AG08395 (cell line): ENCODE results near the gene ATP5F1D.

Source experiments
- DNase-seq: peaks from one replicate; pipeline ENCODE4 v3.0.0; 2012; ENCODE audit warnings: mixed read lengths, low spot score

Gene ATP5F1D

DNA sequence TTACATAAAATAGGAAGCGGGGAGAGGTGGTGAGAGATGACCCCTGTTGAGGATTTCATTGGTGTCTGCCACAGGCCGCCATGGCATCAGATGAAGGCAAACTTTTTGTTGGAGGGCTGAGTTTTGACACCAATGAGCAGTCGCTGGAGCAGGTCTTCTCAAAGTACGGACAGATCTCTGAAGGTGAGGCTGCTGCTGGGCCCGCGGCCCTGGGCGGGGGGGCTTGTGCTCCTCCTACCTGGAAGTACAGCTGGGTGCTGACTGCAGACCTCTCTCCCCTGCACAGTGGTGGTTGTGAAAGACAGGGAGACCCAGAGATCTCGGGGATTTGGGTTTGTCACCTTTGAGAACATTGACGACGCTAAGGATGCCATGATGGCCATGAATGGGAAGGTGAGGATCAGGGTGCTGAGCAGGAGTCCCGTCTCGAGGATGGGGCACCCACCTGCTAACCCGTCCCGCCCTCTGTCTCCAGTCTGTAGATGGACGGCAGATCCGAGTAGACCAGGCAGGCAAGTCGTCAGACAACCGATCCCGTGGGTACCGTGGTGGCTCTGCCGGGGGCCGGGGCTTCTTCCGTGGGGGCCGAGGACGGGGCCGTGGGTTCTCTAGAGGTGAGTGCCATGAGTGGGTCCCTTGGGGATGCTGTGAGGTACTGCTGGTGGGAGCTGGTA lies 29.4 kb downstream of the ATP5F1D start:
- no peak for DNase-seq

DNA sequence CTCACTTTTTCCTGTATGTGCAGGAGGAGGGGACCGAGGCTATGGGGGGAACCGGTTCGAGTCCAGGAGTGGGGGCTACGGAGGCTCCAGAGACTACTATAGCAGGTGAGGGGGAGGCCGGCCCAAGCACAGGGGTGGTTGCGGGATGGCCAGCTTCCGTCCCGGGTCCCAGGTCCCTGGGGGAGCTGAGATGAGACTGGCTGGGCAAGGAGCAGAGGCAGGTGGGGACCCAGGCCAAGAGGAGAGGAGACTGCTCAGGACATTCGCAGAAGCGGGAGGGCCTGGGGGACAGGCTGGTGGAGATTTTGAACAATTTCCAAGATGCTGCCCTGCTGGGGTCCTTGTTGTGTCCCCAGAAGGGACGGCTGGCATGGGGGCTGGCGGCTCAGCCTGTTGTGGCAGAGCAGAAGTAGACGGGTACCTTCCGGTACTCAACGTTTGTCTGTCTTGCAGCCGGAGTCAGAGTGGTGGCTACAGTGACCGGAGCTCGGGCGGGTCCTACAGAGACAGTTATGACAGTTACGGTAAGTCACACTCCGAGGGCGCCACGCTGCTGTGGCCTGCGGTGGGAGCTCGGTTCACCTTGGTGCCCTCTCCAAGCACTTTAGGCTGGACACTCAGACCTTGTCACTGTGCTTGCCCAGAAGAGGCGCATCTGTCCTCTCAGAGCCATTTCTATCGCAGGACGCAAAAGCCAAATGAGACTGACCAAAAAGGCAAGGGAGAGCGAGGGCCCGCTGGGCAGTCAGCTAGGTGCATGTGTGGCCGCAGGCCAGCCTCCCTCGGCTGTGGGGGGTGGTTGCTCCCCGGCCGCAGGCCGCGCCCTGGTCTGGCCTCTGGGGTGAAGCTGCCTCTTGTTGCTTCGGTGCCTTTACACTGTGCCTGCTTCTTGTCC lies 30.2 kb downstream of the ATP5F1D start:
- DNase-seq, result no peak

DNA sequence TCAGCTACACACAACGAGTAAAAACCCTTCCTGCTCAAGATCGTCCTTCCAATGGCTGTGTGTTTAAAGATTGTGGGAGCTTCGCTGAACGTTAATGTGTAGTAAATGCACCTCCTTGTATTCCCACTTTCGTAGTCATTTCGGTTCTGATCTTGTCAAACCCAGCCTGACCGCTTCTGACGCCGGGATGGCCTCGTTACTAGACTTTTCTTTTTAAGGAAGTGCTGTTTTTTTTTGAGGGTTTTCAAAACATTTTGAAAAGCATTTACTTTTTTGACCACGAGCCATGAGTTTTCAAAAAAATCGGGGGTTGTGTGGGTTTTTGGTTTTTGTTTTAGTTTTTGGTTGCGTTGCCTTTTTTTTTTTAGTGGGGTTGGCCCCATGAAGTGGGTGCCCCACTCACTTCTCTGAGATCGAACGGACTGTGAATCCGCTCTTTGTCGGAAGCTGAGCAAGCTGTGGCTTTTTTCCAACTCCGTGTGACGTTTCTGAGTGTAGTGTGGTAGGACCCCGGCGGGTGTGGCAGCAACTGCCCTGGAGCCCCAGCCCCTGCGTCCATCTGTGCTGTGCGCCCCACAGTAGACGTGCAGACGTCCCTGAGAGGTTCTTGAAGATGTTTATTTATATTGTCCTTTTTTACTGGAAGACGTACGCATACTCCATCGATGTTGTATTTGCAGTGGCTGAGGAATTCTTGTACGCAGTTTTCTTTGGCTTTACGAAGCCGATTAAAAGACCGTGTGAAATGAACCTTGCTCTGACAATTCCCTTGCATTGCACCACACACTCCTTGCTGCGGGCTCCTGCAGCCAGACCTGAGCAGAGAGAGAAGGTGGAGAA lies 31.1 kb downstream of the ATP5F1D start:
- DNase-seq, result no peak

DNA sequence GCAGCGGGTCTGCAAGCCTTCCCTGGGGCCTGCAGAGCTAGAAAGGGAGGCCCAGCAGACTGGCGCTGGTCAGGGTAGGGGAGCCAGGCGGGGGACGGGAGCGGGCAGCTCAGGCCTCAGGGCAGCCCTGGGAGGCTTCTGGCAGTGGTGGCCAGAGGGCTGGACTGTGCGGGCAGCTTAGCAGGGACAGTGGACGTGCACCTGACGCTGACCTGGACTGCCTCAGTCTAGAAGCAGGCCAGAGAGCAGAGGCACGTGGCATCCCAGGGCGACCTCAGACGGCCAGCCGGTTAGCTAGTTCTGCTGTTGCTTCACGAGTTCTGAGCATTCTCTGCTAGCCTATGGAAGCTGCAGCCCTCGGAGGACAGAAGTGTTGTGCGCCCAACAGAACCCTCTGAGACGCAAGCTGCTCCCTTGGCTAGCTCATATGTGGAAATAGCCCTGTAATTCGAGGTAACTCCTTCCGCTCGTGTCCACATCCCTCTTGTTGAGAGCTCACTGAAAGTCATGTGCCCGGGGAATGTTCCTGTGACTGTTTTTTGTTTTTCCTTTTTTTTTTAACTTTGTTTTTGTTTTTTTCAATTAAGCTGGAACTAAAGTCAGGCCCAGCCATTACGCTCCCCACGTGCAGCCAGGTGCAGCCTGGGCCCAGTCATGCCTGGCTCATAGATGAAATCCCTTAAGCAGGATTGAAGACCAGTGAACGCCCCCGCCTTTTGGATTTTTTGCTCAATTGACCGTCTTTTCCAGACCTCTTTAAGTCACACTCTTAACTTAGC lies 31.9 kb downstream of the ATP5F1D start:
- no peak for DNase-seq

DNA sequence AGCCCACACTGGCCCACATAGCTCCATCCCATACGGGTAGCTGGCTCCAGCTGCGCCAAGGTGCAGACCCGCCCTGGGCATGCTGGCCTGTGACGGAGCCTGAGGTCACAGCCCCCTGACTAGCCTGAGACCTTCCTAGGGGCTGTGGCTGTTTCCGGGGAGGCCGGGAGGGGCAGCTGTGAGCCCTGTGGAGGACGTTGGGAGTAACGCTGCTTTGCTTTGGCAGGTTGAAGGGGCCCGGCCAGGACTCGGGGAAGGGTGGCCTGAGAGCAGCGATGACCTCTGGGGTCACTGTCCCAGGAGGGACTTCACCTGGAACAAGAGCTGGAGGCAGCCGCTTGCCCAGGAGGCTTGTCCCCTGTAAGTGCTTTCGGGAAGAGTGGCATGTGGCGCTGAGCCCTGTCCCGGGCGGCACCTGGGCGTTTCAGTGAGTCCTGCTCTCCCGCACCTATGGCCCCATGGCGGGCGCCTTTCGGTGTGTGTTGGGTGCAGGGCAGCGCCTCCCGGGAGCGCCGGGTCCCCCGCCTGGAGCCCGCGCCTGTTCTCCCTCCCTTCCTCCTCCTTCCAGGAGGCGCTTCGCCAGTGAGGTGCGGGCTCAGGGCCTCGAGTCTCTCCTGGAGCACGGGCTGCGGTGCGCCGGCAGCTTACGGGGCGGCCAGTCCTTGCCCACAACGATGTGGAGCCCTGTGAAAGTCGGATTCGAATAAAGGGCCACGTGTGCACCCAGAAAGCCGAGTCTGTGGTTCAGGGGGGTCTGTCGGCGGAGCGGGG lies 32.7 kb downstream of the ATP5F1D start:
- no peak for DNase-seq

DNA sequence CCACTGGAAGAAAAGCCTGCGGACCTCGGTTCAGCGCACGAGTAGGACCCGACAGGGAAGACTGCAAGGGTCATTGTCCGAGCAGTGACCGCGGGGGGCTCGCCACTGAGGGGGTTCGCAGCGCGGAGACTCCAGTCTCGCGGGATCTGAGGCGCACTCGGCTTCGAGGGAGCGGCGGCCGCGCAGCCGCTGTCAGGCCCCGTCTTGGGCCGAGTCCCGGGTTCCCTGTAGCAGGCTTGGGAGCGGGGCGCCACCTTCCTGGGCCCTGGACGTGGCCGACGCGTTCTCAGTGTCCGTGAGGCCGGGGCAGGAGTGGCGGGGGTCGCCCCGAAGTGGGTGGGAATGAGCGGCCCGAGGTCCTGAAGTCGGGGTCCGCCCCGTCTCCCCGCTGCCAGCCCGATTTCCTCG lies 33.3 kb downstream of the ATP5F1D start:
- DNase-seq, result no peak

DNA sequence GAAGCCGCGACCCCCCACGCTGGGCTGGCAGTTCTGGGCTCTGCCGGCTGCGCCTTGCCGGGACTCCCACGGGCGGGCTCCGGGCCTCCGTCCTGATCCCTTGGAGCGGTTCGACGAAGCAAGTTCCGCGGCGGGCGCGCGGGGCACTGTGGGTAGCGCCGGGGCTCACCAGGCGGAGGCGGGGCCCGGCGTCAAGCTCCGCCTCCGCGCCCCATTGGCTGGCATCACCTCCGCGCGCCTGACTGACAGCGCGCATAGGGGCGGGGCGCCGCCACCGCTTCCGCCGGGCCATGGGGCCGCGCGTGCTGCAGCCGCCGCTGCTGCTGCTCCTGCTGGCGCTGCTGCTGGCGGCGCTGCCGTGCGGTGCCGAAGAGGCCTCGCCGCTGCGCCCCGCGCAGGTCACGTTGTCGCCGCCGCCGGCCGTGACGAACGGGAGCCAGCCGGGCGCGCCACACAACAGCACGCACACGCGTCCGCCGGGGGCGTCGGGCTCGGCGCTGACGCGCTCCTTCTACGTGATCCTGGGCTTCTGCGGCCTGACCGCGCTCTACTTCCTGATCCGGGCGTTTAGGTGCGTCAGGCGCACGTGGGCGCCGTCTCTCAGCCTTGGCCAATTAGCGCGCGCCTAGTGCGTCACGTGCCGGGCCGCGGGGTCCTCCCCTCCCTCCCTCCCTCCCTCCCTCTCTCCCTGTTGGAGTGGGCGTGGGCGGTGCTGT lies 33.9 kb downstream of the ATP5F1D start, which contains the start of gene FAM174C:
FAM174C (plus strand) TSS at position 271 of the 716 bp plus-strand sequence; CDS start at position 291, 20 bp downstream.
- DNase-seq, result peak; percentile 96

DNA sequence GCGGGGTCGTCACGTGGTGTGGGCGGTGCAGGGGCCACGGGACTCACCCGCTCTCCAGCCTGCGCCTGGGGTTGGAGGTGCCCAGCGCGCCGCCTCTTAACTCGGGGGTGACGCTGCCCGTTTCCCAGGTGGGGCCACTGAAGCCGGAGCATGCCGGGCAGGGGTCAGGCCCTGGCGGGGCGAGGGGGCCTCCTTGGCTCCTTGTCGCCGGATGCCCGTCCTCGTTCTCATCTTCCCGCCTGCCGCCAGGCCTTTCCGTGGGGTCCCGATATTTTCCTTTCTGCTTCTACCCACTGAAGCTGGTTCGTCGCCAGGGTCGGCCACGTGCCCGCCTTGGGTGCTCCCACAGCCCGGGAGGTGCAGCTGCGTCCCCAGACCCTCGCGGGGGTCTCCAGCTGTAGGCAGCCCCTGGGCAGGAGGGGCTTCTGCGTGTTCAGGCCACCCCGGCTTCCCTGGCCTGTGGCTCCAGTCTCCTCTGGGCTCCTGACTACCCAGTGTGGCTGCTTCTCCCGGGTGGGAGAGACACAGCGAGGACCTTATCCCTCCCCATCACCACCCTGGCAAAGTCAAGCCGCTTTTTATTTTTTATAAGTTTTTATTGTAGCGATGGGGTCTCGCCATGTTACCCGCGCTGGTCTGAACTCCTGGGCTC lies 34.6 kb downstream of the ATP5F1D start:
- DNase-seq, result no peak

DNA sequence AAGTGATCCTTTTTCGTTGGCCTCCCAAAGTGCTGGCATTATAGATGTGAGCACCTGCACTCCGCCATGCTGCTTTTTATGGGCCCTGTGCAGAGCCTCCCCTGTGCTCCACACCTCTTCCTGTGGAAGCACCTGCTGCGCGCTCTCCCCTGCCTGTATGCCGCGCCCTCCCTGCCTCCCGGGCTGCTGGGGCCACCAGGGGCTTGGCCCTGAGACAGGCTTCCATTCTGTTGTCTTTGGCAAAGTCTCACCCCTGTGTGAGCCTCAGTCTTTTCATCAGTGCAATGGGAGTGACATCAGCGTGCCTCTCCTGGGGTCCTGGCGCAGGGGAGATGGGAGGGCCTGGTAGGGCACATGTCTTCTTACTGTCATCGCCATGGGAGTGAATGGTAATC lies 35.1 kb downstream of the ATP5F1D start:
- no peak for DNase-seq

DNA sequence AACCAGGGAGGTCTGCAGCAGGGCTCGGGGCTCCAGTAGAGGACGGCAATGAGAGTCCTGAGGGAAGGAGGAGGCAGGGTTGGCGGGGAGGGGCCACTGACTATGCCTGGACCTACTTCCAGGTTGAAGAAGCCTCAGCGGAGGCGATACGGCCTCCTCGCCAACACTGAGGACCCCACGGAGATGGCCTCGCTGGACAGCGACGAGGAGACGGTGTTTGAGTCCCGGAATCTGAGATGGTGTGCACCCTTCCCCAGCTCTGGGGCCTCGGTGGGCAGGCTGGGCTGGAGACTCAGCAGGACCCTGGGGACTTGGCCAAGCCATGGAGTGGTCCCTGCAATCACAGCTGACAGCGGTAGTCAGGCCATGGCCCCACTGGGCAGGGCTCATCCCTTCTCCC lies 35.5 kb downstream of the ATP5F1D start:
- DNase-seq, result no peak

DNA sequence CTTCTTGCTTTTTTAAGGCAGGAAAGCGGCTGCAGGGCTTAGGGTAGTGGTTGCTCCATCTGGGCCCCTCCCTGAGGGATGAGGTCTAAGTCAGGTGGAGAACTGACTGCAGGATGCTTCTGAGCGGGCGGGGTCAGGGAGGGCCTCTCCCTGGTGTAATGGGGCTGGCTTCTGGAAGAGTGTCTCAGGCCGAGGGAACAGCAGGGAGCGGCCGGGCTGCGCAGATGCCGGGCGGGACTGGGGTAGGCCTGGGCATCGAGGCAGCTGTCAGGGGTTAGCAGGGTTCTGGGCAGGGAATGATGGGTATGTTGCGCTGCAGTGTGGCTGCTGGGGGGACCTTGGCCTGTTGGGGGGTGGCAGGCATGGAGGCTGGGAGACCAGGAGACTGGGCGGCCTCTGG lies 36.5 kb downstream of the ATP5F1D start:
- no peak for DNase-seq

DNA sequence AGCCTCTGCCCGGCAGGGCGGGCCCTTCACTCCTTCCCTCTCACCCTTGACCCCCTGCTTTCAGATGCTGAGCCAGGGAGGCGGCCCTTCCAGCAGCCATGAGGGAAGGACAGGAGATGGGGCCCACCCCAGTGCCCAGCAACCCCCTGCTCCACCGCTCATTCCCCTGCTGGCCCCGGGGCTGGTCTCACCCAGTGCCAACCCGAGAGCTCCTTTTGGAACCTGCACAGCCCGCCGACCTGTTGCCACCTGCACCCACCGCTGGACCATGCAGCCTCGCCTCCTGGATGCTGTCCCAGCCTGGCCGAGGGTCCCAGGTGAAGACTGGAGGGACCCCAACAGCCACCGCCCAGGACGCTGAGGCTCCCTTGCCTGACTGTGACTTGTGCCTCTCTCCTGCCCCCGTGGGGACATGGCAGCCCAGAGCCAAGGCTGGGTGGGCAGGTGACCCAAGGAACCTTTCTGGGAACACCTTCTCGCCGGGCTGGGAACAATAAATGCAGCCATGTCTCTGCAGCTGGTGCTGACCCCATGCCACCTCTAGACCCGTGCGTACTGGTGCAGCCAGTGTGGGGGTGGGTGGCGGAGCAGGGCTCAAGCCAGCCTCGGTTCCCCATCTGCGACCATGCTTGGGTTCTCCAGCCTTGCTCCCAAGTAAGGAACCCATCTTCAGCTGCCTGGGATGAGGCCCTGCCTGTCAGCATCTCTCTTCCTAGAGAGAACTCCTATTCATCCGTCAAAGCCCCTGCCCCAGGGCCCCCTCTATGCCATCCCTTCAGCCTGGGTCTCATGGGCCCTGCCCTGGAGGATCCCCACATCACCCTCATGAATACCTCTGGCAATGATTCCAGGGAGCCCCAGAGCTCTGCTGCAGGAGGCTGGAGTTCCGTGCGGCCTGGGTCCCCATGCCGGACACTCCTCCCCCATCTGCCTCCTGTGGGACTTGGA lies 37.4 kb downstream of the ATP5F1D start:
- DNase-seq, result no peak

DNA sequence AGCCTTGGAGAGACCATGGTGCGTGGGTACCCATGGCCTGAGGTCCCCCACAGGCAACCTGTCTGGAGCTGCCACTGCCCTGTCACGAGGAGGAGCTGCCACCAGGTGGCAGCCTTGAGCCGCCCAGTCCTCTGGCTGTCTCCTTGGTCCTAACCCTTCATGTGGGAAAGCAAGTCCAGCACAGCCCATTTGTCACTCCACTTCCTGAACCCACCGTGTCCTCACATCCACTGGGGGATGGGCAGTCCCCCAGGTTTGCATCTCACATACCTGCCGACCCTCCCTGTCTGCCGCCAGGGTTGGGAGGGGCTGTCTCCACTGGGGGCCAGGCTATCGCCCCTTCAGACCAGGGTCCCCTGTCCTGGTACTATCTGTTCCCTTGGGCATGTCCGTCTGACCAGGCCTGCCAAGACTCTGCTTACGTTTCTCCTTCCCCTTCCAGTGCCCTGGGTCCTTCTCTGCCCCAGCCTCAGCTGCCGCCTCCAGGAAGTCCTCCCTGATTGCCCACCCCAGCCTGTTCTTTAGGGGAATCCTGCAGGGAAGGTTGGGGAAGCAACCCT lies 38.3 kb downstream of the ATP5F1D start:
- peak; percentile 85 for DNase-seq

DNA sequence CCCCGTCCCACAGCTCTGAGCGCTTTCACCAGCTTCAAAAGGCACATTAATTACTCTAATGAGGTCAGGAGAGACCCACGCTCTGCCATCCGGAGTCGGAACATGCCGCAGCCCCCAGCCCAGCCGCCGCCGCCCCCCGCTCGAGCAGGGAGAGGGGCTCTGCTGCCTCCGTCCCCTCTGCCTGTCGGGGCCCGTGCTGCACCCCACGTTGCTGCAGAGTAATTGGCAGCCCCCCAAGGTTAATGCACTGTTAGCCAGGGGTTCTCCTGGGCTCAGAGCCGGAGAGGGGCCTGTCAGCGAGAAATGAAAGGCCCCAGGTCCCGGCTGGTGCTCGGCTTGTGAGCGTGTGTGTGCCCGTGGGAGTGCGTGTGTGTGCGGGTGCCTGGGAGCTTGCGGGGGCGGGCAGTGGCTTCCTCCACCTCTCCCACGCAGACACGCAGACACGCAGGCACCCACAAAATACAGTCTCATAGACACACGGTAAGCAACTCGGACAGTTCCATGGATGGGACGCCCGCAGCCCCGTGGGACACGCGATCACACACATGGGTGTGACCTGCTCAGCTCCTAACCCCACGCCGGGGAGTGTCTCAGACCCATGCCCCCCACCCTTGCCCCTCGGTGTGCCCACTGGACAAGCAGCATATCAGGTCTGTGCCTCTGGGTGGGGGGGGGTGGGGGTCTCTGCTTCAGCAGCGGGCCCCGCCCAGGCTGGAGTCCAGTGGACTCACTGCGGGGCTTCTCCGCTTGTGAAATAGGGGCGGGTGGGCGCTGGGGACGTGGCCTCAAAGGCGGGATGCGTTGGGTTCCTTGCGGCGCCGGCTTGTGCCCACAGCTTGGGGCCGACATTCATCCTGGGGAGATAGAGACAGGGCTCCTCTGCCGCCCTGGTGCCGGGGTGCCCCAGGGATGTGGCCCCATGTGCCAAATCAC lies 39.4 kb downstream of the ATP5F1D start:
- DNase-seq, result no peak

DNA sequence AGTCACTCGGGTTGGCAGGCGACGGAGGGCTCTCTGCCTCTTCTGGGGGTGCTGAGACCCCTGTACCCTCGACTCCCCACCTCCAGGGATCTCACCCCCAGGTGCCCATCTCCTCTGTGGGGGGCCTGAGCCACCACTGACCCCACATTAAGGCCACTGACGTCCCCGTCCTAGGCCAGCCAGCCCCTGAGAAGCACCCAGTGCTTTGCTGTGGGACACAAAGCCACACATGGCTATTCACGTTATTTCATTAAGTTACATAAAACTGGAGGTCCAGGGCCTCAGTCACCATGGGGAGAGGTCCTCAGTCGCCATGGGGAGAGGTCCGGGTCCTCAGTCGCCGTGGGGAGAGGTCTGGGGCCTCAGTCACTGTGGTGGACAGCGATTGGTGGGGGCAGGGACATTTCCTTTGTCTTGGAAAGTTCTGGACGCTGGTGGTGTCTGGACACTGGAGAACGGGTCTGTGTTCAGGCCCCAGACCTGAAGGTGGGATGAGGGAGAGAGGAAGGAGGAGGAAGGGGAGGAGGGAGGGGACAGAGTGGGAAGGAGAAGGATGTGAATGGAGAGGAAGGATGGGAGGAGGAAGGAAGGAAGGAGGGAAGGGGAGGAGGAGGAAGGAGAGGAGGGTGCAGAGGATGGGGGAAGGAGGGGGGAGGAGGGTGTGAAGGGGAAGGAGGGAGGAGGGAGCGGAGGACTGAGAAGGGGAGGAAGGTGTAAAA lies 40.2 kb downstream of the ATP5F1D start:
- DNase-seq, result no peak

DNA sequence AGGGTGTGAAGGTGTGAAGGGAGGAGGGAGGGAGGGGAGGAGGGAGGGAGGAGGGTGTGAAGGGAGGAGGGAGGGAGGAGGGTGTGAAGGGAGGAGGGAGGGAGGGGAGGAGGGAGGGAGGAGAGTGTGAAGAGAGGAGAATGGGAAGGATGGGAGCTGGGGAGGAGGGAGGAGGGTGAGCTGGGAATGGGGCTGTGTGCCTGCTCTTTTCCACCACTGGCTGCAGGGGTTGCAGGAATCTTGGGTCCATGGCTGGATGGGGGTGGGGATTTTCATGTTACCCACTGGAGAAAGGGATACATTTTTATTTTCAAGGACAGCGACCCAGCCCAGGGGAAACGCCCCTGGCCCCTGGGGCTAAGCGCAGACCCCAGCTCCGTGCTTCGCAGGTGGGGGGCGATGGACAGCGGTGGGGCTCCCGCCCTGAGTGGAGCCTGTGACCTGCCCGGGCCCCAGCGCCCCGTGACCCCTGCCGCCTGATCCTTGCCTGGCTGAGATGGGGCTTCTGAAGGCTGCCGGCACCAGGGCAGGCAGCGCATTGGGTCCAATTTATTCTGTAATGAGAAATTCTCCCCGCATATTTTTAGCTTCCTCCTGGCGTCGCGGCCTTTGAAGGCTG lies 41.1 kb downstream of the ATP5F1D start:
- DNase-seq, result no peak
